ENCODE data around the gene SMIM13. TPM values are rescaled to one million over a fixed set of nuclear protein-coding genes. Genes with fewer than 3 reads are reported as not detected.

The SMIM13 gene
- total RNA-seq, 3 donors from 2014 or later (not counting 1 experiment from before 2014, with no cell fraction given): 5.3 to 10.3 (median 9.8) TPM

GRCh38 chr6:11056871-11057270, 36.8 kb upstream of the SMIM13 start:
- Histone ChIP-seq H3K9me3 (ENCODE audit: control insufficient read depth, insufficient read depth, low read length) (no peaks in the 10 kb centered on the region), H3K27ac (ENCODE audit: low read length) (no peak overlapping the region), H3K27me3 (ENCODE audit: control insufficient read depth, insufficient read depth, low read length) (no peaks in the 10 kb centered on the region), H3K4me3 (ENCODE audit: low read length) (no peak overlapping the region), H3K36me3 (ENCODE audit: control insufficient read depth, insufficient read depth, low read length) (no peaks in the 10 kb centered on the region), H3K4me1 (ENCODE audit: control insufficient read depth, insufficient read depth, low read length) (no peaks in the 10 kb centered on the region)
- TF ChIP-seq, protein P1, sequence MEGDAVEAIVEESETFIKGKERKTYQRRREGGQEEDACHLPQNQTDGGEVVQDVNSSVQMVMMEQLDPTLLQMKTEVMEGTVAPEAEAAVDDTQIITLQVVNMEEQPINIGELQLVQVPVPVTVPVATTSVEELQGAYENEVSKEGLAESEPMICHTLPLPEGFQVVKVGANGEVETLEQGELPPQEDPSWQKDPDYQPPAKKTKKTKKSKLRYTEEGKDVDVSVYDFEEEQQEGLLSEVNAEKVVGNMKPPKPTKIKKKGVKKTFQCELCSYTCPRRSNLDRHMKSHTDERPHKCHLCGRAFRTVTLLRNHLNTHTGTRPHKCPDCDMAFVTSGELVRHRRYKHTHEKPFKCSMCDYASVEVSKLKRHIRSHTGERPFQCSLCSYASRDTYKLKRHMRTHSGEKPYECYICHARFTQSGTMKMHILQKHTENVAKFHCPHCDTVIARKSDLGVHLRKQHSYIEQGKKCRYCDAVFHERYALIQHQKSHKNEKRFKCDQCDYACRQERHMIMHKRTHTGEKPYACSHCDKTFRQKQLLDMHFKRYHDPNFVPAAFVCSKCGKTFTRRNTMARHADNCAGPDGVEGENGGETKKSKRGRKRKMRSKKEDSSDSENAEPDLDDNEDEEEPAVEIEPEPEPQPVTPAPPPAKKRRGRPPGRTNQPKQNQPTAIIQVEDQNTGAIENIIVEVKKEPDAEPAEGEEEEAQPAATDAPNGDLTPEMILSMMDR (IDR thresholded peaks at IDR 0.05): no peak
- Mint-ChIP-seq H3K4me3 (no peak overlapping the region), H3K4me1 (no peaks in the 10 kb centered on the region), H3K27me3 (ENCODE audit: low read depth in 2 of 2) (peaks cover 10 to 19% of the 10 kb centered on the region in 2 donors), H3K27ac (no peak overlapping the region), H3K9me3 (no peaks in the 10 kb centered on the region), H3K36me3 (no peaks in the 10 kb centered on the region)
- DNase-seq (no peak), ATAC-seq (no peak)
- intact Hi-C loops (cut with micrococcal nuclease): no loop called here
- 40% methylated on average over 1 of the region's 1 CpG for WGBS (ENCODE audit: insufficient coverage)

- Histone ChIP-seq H3K9me3 (ENCODE audit: control insufficient read depth, insufficient read depth, low read length) (no peaks in the 10 kb centered on the region), H3K27me3 (ENCODE audit: control insufficient read depth, insufficient read depth, low read length) (peaks cover 2% of the 10 kb centered on the region), H3K4me1 (ENCODE audit: control insufficient read depth, insufficient read depth, low read length) (no peaks in the 10 kb centered on the region), H3K27ac (ENCODE audit: low read length) (no peak overlapping the region), H3K4me3 (ENCODE audit: low read length) (no peak overlapping the region), H3K36me3 (ENCODE audit: control insufficient read depth, insufficient read depth, low read length) (no peaks in the 10 kb centered on the region)
- TF ChIP-seq, protein P1 (IDR thresholded peaks at IDR 0.05): no peak
- DNase-seq: no peak
- Mint-ChIP-seq H3K9me3 (no peaks in the 10 kb centered on the region), H3K4me3 (no peak overlapping the region), H3K27me3 (ENCODE audit: low read depth in 2 of 2) (peaks cover 10 to 14% of the 10 kb centered on the region in 2 donors), H3K27ac (no peak overlapping the region), H3K36me3 (no peaks in the 10 kb centered on the region), H3K4me1 (no peaks in the 10 kb centered on the region)
- no peak for ATAC-seq
- 92% methylated on average over 5 of the region's 5 CpGs for WGBS (ENCODE audit: insufficient coverage)
- intact Hi-C loops (cut with micrococcal nuclease): no loop called here
Measured at GRCh38 chr6:11058406-11058805, 35.2 kb upstream of the SMIM13 start.

GRCh38 chr6:11062083-11062482, 31.6 kb upstream of the SMIM13 start:
- Mint-ChIP-seq H3K9me3 (no peaks in the 10 kb centered on the region), H3K4me3 (no peak overlapping the region), H3K36me3 (no peaks in the 10 kb centered on the region), H3K4me1 (no peaks in the 10 kb centered on the region), H3K27me3 (ENCODE audit: low read depth in 2 of 2) (peaks cover 4 to 17% of the 10 kb centered on the region in 2 donors), H3K27ac (no peak overlapping the region)
- TF ChIP-seq, protein P1 (IDR thresholded peaks at IDR 0.05): no peak
- Histone ChIP-seq H3K9me3 (ENCODE audit: control insufficient read depth, insufficient read depth, low read length) (no peaks in the 10 kb centered on the region), H3K4me3 (ENCODE audit: low read length) (no peak overlapping the region), H3K36me3 (ENCODE audit: control insufficient read depth, insufficient read depth, low read length) (no peaks in the 10 kb centered on the region), H3K27ac (ENCODE audit: low read length) (no peak overlapping the region), H3K27me3 (ENCODE audit: control insufficient read depth, insufficient read depth, low read length) (peaks cover 2% of the 10 kb centered on the region), H3K4me1 (ENCODE audit: control insufficient read depth, insufficient read depth, low read length) (no peaks in the 10 kb centered on the region)
- intact Hi-C loops (cut with micrococcal nuclease): no loop called here
- 100% methylated on average over 1 of the region's 4 CpGs for WGBS (ENCODE audit: insufficient coverage)
- DNase-seq (no peak), ATAC-seq (no peak)

GRCh38 chr6:11062715-11063114, 30.9 kb upstream of the SMIM13 start:
- no peak overlapping the region for H3K27ac ChIP-seq (ENCODE audit: low read length)
- Mint-ChIP-seq H3K27ac (no peak overlapping the region), H3K36me3 (no peaks in the 10 kb centered on the region), H3K4me3 (no peak overlapping the region), H3K9me3 (no peaks in the 10 kb centered on the region), H3K4me1 (no peaks in the 10 kb centered on the region), H3K27me3 (ENCODE audit: low read depth in 2 of 2) (peaks cover 4 to 17% of the 10 kb centered on the region in 2 donors)
- no peak for ATAC-seq
- DNase-seq: no peak
- H3K36me3 ChIP-seq (ENCODE audit: control insufficient read depth, insufficient read depth, low read length): no peaks in the 10 kb centered on the region
- H3K4me3 ChIP-seq (ENCODE audit: low read length): no peak overlapping the region
- TF ChIP-seq, protein P1 (IDR thresholded peaks at IDR 0.05): no peak
- H3K9me3 ChIP-seq (ENCODE audit: control insufficient read depth, insufficient read depth, low read length): no peaks in the 10 kb centered on the region
- H3K27me3 ChIP-seq (ENCODE audit: control insufficient read depth, insufficient read depth, low read length): peaks cover 2% of the 10 kb centered on the region
- WGBS (ENCODE audit: insufficient coverage): no CpG with 5 or more reads among the region's 2 CpGs
- intact Hi-C loops (cut with micrococcal nuclease): no loop called here
- H3K4me1 ChIP-seq (ENCODE audit: control insufficient read depth, insufficient read depth, low read length): no peaks in the 10 kb centered on the region
